Activated naive CD4-positive, alpha-beta T cell treated with anti-CD3 and anti-CD28 coated beads, Interleukin-2, amount 50 U/mL, for 24 hours (primary cell): ENCODE data around the gene MIXL1.
A peak's percentile ranks its signal among the peaks of the same experiment; 100 is the strongest.

Experiments
- H3K27ac Mint-ChIP-seq: one replicate; pipeline ENCODE4 v1.8.0; 2021; ENCODE audit warnings: mild to moderate bottlenecking, mixed read lengths
- H3K27me3 Mint-ChIP-seq: one replicate; pipeline ENCODE4 v1.8.0; 2021; ENCODE audit warnings: mixed read lengths
- H3K36me3 Mint-ChIP-seq: one replicate; pipeline ENCODE4 v1.8.0; 2021; ENCODE audit warnings: mixed read lengths
- H3K4me1 Mint-ChIP-seq: one replicate; pipeline ENCODE4 v1.8.0; 2021; ENCODE audit warnings: mixed read lengths
- H3K4me3 Mint-ChIP-seq: one replicate; pipeline ENCODE4 v1.8.0; 2021; ENCODE audit warnings: mild to moderate bottlenecking, mixed read lengths
- H3K9me3 Mint-ChIP-seq: one replicate; pipeline ENCODE4 v1.8.0; 2021; ENCODE audit warnings: mixed read lengths

MIXL1 gene

DNA sequence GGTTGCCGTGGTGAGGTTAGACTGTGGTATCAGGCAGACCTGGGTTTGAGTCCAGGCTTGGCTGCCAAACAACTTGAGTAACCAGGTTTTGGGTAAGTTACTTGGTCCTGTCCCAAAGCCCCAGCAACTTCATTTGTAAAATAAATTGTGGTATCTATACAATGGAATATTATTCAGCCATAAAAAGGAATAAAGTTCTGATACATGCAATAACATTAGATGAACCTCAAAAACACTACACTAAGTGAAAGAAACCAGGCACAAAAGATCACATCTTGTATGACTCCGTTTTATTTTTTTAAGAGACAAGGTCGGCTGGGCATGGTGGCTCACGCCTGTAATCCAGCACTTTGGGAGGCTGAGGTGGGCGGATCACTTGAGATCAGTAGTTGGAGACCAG lies 16.4 kb upstream of the MIXL1 start:
- H3K9me3 Mint-ChIP-seq, result no peaks in the 10 kb centered on the region
- H3K36me3 Mint-ChIP-seq, result no peaks in the 10 kb centered on the region
- no peak overlapping the region for H3K27ac Mint-ChIP-seq
- no peaks in the 10 kb centered on the region for H3K4me1 Mint-ChIP-seq
- no peak overlapping the region for H3K4me3 Mint-ChIP-seq
- H3K27me3 Mint-ChIP-seq, result no peaks in the 10 kb centered on the region

DNA sequence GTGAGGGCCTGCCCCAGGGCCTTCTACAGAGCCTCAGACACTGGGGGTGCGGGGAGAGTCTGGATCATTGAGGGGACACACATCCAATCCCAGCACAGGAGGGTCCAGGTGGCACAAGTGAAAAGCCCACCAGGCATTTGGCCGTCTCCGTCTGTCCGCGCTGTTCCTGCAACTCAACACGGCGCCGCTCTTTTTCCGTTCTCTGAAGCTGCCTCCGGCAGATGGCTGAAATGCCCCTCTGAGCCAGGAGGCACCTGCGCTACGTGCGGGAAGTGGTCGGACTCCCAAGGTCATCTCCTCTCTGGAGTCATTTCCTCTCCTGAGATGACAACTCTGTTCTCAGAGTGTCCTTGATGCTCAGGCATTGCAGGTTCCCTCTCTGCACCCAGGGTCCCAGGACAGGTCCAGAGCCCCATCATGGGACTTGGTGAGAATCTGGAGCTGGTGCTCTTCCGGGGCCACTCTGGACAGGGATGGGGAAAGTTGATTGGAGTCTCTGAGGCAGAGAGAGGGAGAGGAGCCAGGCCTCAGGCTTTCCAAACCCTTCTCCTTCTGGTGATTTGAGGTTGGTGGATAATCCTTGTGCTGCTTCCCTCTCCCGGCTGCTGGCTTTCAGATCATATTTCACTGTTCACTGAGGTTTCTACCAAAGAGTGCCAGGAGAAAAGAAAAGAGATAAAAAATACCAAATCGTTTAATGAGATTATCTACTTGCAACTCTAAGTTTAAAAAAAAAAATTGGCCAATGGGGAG lies 14.0 kb upstream of the MIXL1 start:
- H3K27ac Mint-ChIP-seq, result no peak overlapping the region
- no peaks in the 10 kb centered on the region for H3K9me3 Mint-ChIP-seq
- no peak overlapping the region for H3K4me3 Mint-ChIP-seq
- H3K27me3 Mint-ChIP-seq, result no peaks in the 10 kb centered on the region
- no peaks in the 10 kb centered on the region for H3K36me3 Mint-ChIP-seq
- H3K4me1 Mint-ChIP-seq, result no peaks in the 10 kb centered on the region

DNA sequence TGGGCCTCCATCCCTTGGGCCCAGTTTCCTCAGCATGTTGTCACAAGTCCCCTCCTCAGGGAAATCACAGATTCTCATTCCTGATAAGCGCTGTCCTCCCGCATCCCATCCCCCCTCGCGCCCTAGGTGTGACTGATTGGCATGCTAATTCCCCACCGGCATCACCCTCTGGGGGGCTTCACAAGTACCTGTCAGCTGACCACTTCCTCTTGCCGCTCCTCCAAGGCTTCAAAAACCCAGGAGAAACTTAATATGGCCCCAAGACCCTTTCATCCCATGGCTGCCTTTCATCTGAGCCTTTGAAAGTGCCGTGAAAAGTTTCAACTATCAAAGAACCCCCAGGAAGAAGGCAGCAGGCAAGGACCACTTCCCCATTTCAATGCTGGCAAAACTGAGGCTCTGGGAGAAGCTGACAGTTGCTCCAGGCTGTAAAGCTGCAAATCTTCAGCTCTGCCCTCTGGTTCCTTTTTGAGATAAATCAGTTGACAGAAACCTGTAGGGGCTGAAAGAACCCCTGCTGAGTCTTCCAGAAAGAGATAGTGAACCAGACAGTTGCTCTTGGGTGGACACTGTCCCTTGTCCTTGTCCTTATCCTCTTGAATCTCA lies 12.8 kb upstream of the MIXL1 start:
- H3K4me1 Mint-ChIP-seq, result no peaks in the 10 kb centered on the region
- no peaks in the 10 kb centered on the region for H3K9me3 Mint-ChIP-seq
- no peaks in the 10 kb centered on the region for H3K27me3 Mint-ChIP-seq
- H3K36me3 Mint-ChIP-seq, result no peaks in the 10 kb centered on the region
- H3K4me3 Mint-ChIP-seq, result no peak overlapping the region
- H3K27ac Mint-ChIP-seq, result no peak overlapping the region

DNA sequence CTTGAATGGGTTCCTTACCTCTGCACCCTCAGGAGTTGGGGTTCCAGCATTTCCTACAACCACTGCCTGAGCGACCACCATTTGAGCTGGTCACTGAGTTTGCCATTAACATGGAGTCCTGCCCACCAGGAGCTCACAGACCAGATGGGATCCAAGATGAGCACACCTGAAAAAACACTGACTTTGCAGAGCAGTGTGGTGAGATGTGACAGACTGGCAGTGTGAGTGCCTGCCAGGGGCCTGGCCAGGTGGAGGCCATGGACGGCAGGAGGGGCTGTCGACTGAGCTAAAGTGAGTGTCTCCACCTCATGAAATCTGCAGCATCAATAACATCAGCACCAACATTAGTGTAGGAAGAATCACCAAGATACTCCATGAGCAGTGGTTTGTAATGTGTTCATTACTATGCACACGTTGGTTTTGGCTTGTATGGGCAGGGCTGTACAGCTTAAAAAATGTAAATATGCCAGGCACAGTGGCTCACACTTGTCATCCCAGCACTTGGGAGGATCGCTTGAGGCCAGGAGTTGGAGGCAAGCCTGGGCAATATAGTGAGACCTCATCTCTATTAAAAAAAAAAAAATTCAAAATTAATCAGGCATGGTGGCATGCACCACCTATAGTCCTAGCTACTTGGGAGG lies 12.2 kb upstream of the MIXL1 start:
- H3K27me3 Mint-ChIP-seq, result no peaks in the 10 kb centered on the region
- H3K4me3 Mint-ChIP-seq, result no peak overlapping the region
- H3K27ac Mint-ChIP-seq, result no peak overlapping the region
- H3K4me1 Mint-ChIP-seq, result no peaks in the 10 kb centered on the region
- no peaks in the 10 kb centered on the region for H3K9me3 Mint-ChIP-seq
- H3K36me3 Mint-ChIP-seq, result no peaks in the 10 kb centered on the region

DNA sequence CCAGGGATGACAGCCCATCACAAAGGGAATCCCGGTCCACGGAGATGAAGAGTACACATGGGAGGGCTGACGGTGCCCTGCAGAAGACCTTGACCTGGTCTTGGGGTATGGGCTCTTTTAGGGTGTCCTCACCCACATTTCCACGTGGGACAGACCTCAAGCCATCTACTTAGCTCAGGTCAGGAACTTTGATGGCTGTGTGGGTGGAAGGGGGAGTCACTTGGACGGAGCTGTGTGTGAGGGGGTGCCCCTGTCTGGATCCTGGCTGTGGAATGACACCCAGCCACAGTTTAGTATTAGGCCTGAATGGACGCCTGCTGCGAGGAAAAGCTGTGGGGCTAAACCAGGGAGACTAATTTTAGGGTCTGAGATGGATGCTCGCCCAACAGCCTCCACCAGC lies 10.9 kb upstream of the MIXL1 start:
- Mint-ChIP-seq H3K36me3 (no peaks in the 10 kb centered on the region), H3K4me3 (no peak overlapping the region), H3K9me3 (no peaks in the 10 kb centered on the region), H3K27me3 (no peaks in the 10 kb centered on the region), H3K27ac (no peak overlapping the region), H3K4me1 (no peaks in the 10 kb centered on the region)

DNA sequence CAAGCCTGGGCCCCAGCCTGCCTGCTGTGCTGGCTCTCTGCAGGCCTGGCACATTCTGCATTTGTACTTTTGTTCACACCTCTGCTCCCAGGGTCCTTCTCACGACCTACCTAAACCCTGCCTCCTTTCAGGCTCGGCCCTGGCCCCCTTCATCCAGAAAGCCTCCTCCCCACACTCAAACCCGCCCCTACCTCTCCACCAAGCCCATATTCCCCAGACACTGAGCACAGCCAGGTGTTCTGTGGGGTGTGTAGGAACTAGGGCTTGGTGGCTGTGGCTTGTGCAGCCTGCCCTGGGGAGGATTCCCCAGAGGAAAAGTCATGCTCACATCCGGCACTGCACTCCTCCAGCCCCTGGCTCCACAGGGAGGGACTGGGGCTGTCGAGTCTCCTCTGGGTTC lies 8.2 kb upstream of the MIXL1 start:
- no peaks in the 10 kb centered on the region for H3K36me3 Mint-ChIP-seq
- H3K4me1 Mint-ChIP-seq, result no peaks in the 10 kb centered on the region
- H3K27me3 Mint-ChIP-seq, result peaks cover 3% of the 10 kb centered on the region
- H3K27ac Mint-ChIP-seq, result no peak overlapping the region
- no peaks in the 10 kb centered on the region for H3K9me3 Mint-ChIP-seq
- no peak overlapping the region for H3K4me3 Mint-ChIP-seq

DNA sequence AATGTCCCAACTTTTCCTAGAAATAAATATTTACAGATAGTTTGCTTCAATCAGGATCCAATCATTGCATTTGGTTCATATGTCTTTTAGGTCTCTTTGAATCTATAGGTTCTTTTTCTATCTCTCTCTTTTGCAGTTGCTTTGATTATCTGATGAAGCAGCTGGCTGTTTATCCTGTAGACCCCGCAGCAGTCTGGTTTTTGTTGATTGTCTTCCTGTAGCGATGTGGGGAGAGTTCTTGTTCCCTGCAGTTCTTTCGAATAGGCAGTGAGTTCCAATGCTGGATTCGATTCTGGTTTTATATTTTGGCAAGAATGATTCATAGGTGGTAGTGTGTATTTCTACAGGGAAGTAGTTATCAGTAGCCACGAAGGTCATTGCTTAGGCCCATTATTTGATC lies 7.4 kb upstream of the MIXL1 start:
- Mint-ChIP-seq H3K27ac (no peak overlapping the region), H3K4me1 (no peaks in the 10 kb centered on the region), H3K27me3 (peaks cover 3% of the 10 kb centered on the region), H3K4me3 (no peak overlapping the region), H3K9me3 (no peaks in the 10 kb centered on the region), H3K36me3 (no peaks in the 10 kb centered on the region)

DNA sequence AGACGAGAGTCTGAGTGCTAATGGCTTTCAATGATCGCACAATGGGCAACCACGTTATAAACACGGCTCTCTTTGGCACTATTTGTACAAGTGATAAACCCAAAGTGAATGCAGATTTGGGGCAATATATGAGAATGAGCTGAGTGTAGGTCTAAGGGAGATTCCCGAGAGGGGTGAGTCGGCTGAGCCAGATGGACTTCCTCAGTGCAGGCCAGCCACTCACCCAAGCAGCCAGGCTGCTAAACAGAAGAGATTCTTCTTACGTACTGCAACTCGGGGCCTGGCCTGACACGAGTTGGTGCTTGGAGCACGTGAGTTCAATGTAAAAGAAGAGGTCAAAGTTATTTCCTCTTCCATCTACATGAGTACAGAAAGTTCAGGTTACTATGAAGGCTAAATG lies 6.2 kb upstream of the MIXL1 start:
- no peaks in the 10 kb centered on the region for H3K9me3 Mint-ChIP-seq
- H3K4me3 Mint-ChIP-seq, result no peak overlapping the region
- H3K4me1 Mint-ChIP-seq, result no peaks in the 10 kb centered on the region
- H3K27ac Mint-ChIP-seq, result no peak overlapping the region
- H3K36me3 Mint-ChIP-seq, result no peaks in the 10 kb centered on the region
- H3K27me3 Mint-ChIP-seq, result peaks cover 6% of the 10 kb centered on the region

DNA sequence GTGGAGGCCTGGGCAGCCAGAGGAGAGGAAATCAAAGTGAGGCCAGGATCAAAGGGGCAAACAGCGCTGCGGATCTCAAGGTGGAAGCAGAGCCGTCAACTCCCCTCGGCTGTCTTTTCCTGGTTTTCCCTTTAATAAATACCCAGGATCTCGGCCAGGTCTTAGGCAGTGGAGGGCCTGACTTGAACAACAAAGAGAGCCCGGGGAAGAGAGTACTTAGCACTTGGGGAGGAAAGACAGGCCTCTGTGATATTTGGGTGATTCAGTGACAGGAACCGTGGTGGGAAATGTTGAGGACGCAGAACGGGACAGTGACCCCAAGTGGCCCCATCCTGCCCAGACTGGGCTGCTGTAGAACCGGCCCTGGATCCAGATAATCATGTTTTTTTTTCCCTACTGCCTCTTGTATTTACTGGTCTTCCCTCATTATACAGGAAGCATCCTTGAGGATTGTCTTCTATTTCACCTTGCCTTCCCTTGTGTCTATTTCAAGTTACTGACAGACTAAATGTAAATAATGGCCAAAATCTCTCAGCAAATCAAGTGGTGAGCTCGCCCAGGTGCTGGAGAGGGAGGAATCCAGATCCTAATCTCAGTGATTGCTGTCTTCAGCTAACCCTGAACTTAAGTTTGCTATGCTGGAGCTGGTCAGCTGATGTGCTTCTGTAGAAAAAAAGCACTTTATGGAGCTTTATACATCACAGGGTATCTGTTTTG lies 2.8 kb upstream of the MIXL1 start:
- Mint-ChIP-seq H3K36me3 (no peaks in the 10 kb centered on the region), H3K9me3 (no peaks in the 10 kb centered on the region), H3K4me3 (no peak overlapping the region), H3K27me3 (peaks cover 18% of the 10 kb centered on the region), H3K4me1 (peaks cover 6% of the 10 kb centered on the region), H3K27ac (no peak overlapping the region)

DNA sequence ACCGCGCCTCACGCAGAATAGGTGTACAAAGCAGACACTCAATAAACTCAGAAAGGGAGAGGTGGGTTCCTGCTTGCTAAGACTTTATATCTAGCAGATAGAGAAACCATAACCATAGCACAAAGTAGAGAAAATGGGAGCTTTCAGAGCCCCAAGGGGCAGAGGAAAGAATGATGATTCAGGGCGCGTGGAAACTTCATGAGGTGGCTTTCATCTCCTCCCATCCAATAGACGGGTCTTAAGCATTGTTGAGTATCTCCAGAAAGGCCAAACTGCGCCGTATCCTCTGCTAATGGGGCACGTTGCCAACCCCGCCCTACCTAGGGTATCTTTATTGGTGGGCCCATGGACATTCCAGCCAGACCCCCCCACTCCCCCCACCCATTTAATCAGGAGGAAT lies 778 bp upstream of the MIXL1 start:
- peaks cover 3% of the 10 kb centered on the region for H3K36me3 Mint-ChIP-seq
- H3K4me3 Mint-ChIP-seq, result peak overlapping the region; percentile 55
- H3K27me3 Mint-ChIP-seq, result peaks cover 18% of the 10 kb centered on the region
- peaks cover 6% of the 10 kb centered on the region for H3K4me1 Mint-ChIP-seq
- no peak overlapping the region for H3K27ac Mint-ChIP-seq
- H3K9me3 Mint-ChIP-seq, result no peaks in the 10 kb centered on the region

DNA sequence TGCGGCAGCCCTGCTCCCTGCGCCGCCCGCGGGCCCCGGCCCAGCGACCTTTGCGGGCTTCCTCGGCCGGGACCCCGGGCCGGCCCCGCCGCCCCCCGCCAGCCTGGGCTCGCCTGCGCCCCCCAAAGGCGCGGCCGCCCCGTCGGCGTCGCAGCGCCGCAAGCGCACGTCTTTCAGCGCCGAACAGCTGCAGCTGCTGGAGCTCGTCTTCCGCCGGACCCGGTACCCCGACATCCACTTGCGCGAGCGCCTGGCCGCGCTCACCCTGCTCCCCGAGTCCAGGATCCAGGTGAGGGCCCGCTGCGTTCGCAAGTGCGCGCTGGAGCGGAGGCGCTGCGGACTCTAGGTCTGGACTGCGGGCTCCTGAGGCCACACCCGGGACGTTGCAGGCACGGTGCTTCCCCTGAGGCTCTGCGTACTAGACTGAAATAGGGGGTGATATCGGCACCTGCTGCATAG lies 351 bp downstream of the MIXL1 start:
- H3K9me3 Mint-ChIP-seq, result no peaks in the 10 kb centered on the region
- peak overlapping the region; percentile 75 for H3K4me3 Mint-ChIP-seq
- H3K27ac Mint-ChIP-seq, result no peak overlapping the region
- H3K4me1 Mint-ChIP-seq, result peaks cover 6% of the 10 kb centered on the region
- H3K27me3 Mint-ChIP-seq, result peaks cover 18% of the 10 kb centered on the region
- H3K36me3 Mint-ChIP-seq, result peaks cover 3% of the 10 kb centered on the region

DNA sequence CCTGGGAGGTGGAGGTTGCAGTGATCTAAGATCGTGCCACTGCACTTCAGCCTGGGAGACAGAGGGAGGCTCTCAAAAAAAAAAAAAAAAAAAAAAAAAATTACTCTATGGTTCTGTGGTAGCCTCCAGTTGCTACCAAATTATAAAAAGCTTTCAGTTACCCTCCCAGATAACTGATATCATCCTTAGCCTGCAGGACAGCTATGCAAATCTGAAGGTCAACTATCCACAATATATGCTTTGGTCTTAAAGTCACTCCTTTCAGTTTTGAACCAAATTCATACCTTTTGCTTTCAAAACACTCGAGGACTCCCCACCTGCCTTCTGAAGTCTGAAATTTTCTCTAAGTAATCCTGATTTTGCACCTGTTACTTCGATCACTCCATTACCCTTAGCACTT lies 3.1 kb downstream of the MIXL1 start:
- Mint-ChIP-seq H3K4me3 (no peak overlapping the region), H3K27me3 (peaks cover 12% of the 10 kb centered on the region), H3K27ac (peak overlapping the region; percentile 23), H3K4me1 (peaks cover 6% of the 10 kb centered on the region), H3K36me3 (peaks cover 4% of the 10 kb centered on the region), H3K9me3 (no peaks in the 10 kb centered on the region)

DNA sequence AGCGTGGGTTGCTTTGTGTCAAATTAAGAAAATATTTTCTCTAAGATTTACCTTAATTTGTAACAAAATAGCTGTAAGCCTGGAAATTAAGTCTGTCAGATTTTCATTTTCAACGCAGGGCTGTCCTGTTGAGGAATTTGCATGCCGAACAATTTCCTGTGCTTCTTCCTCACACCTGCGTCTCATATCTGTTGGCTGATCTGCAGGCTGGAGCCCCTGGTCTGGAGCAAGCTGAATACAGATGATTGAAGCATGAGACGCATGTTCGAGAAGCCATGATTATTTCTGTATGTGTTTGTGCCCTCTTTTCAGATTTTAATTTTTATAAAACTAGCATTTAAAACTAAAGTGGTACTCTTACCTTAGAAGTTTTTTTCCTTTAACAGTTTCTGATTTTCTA lies 9.8 kb downstream of the MIXL1 start:
- H3K4me1 Mint-ChIP-seq, result no peaks in the 10 kb centered on the region
- H3K9me3 Mint-ChIP-seq, result no peaks in the 10 kb centered on the region
- H3K36me3 Mint-ChIP-seq, result peaks cover 10% of the 10 kb centered on the region
- no peaks in the 10 kb centered on the region for H3K27me3 Mint-ChIP-seq
- no peak overlapping the region for H3K27ac Mint-ChIP-seq
- no peak overlapping the region for H3K4me3 Mint-ChIP-seq

DNA sequence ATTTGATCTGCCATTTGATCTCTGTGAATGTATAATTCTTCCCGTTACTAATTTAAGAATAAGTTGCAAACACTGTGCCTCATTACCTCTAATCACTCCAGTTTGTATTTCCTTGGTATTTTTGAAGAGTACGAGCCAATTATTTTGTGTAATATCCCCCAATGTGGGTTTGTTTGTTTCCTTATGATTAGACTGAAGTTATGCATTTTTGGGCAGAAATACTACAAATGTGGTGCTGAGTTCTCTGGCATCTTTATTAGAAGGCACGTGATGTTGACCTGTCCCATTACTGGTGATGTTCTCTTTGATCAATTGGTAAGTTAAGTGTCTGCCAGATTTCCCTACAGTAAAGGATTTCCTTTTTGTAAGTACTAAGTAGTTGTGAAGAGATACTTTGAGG lies 10.3 kb downstream of the MIXL1 start:
- H3K4me1 Mint-ChIP-seq, result no peaks in the 10 kb centered on the region
- peaks cover 10% of the 10 kb centered on the region for H3K36me3 Mint-ChIP-seq
- H3K27ac Mint-ChIP-seq, result no peak overlapping the region
- no peaks in the 10 kb centered on the region for H3K9me3 Mint-ChIP-seq
- no peak overlapping the region for H3K4me3 Mint-ChIP-seq
- H3K27me3 Mint-ChIP-seq, result no peaks in the 10 kb centered on the region

DNA sequence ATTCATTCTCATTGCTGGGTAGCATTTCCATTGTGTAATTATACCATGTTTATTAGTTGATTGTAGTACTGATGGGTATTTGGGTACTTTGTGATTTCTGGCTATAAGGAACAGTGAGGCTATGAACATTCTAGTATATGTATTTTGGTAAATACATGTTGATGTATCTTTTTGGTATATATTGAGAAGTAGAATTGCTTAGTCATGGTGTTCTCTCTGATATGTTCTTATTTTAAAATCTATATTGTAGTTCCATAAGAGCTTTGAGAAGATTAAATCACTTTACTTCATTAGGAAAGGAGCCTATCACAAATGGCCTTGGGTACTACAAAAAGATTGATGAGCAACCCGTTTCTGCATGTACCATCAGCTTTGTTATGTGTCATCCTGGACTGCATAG lies 13.4 kb downstream of the MIXL1 start:
- H3K27me3 Mint-ChIP-seq, result no peaks in the 10 kb centered on the region
- no peak overlapping the region for H3K27ac Mint-ChIP-seq
- no peaks in the 10 kb centered on the region for H3K4me1 Mint-ChIP-seq
- H3K4me3 Mint-ChIP-seq, result no peak overlapping the region
- peaks cover 11% of the 10 kb centered on the region for H3K36me3 Mint-ChIP-seq
- H3K9me3 Mint-ChIP-seq, result no peaks in the 10 kb centered on the region

DNA sequence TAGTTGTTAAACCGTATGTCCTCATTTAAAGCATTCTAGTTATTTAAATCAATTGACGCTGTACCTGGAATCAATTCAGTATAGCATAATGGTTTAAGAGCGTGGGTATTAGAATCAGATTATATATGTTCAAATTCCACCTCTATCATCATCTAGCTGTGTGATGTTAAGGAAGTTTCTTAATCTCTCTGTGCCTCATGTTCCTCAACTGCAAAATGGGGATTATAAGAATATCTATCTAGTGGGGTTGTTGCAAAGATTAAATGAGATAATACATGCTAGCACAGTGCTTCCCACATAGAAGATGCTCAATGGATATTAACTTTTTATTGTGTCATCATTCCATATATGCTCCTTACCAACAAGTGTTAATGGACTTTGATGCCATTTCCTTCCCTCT lies 16.0 kb downstream of the MIXL1 start:
- Mint-ChIP-seq H3K36me3 (peaks cover 9% of the 10 kb centered on the region), H3K27ac (no peak overlapping the region), H3K4me3 (no peak overlapping the region)

More for the DNA sequence above, 16.0 kb downstream of the MIXL1 start:
- Mint-ChIP-seq H3K9me3 (no peaks in the 10 kb centered on the region), H3K27me3 (no peaks in the 10 kb centered on the region), H3K4me1 (no peaks in the 10 kb centered on the region)
